HG03025 (cell line): ENCODE results near the gene MAMLD1.

Source experiments
- ATAC-seq: cut with Tn5 transposase; IDR thresholded peaks from one replicate; pipeline ENCODE4 v1.9.1; 2021; ENCODE audit warnings: mild to moderate bottlenecking, moderate library complexity; ENCODE audit not compliant: unreplicated experiment, low FRiP score

The MAMLD1 gene

GRCh38 chrX:150522494-150522893 lies 159.4 kb downstream of the MAMLD1 start:
- no peak for ATAC-seq

- ATAC-seq = no peak
These were observed 162.2 kb downstream of the MAMLD1 start for GRCh38 chrX:150525061-150525919.

- no peak for ATAC-seq
These were observed 163.6 kb downstream of the MAMLD1 start for GRCh38 chrX:150526692-150527091.

GRCh38 chrX:150527108-150527507 lies 164.0 kb downstream of the MAMLD1 start:
- ATAC-seq = no peak

GRCh38 chrX:150529587-150529986 lies 166.5 kb downstream of the MAMLD1 start:
- no peak for ATAC-seq

GRCh38 chrX:150530821-150531220 lies 167.7 kb downstream of the MAMLD1 start:
- ATAC-seq = no peak

GRCh38 chrX:150531467-150531866 lies 168.3 kb downstream of the MAMLD1 start:
- ATAC-seq = no peak

- no peak for ATAC-seq
These were observed 170.7 kb downstream of the MAMLD1 start for GRCh38 chrX:150533863-150534262.

- no peak for ATAC-seq
These were observed 173.5 kb downstream of the MAMLD1 start for GRCh38 chrX:150536455-150537116.

GRCh38 chrX:150537851-150538250 lies 174.7 kb downstream of the MAMLD1 start:
- ATAC-seq = no peak

- no peak for ATAC-seq
These were observed 177.8 kb downstream of the MAMLD1 start for GRCh38 chrX:150540965-150541364.

- no peak for ATAC-seq
These were observed 179.7 kb downstream of the MAMLD1 start for GRCh38 chrX:150542846-150543229.

- ATAC-seq = no peak
These were observed 180.4 kb downstream of the MAMLD1 start for GRCh38 chrX:150543230-150544155.

- no peak for ATAC-seq
These were observed 181.2 kb downstream of the MAMLD1 start for GRCh38 chrX:150544222-150544787.

- no peak for ATAC-seq
These were observed 182.0 kb downstream of the MAMLD1 start for GRCh38 chrX:150544835-150545770.

- no peak for ATAC-seq
These were observed 183.6 kb downstream of the MAMLD1 start for GRCh38 chrX:150546711-150547153.

- ATAC-seq = peak; percentile 60
These were observed 184.4 kb downstream of the MAMLD1 start for GRCh38 chrX:150547375-150548115.

- no peak for ATAC-seq
These were observed 185.1 kb downstream of the MAMLD1 start for GRCh38 chrX:150548251-150548650.

- no peak for ATAC-seq
These were observed 185.6 kb downstream of the MAMLD1 start for GRCh38 chrX:150548684-150549083.
